ENCODE results near the gene TJP2. TPM values are rescaled to one million over a fixed set of nuclear protein-coding genes. Genes with fewer than 3 reads are reported as not detected.

TJP2 gene
- 167 and 168 TPM in 2 replicates for total RNA-seq
- 75.2 and 83.0 TPM in 2 replicates for polyA plus RNA-seq
- 66.2 and 67.4 TPM in 2 replicates for polyA plus RNA-seq (2011; cell fraction: cytosol; rRNA removed)
- 166 and 182 TPM in 2 replicates for polyA plus RNA-seq (2011; cell fraction: nucleus; rRNA removed)
- 103 and 130 TPM in 2 replicates for polyA plus RNA-seq (2012)
- 125 and 131 TPM in 2 replicates for polyA minus RNA-seq
- polyA minus RNA-seq (2011; cell fraction: cytosol; rRNA and poly(A)+ RNA removed), result 22.0 TPM
- polyA minus RNA-seq (2011; cell fraction: nucleus; rRNA and poly(A)+ RNA removed), result 133 and 134 TPM in 2 replicates
- percentile 68 among the genes with signal in this experiment for Bru-seq, nascent RNA
- BruChase-seq, experiment 1, labeled RNA remaining after a 6-hour chase, result percentile 51 among the genes with signal in this experiment
- percentile 55 among the genes with signal in this experiment for BruChase-seq, experiment 2, labeled RNA remaining after a 2-hour chase
- long read RNA-seq, full-length matches to known transcripts, result 28 of 137 reads
- long read RNA-seq, partial matches to known transcripts, result 32 of 137 reads
- long read RNA-seq, other reads (novel, unspliced or antisense), result 77 of 137 reads

- peak within 1 kb of the TSS; percentile 28 for H2AFZ ChIP-seq (ENCODE audit: low read depth, low read length)
- H3K9me3 ChIP-seq (replicated peaks; ENCODE audit: control insufficient read depth, insufficient read depth, low read length), result no peaks in the 10 kb centered on the region
- peaks cover 64% of the 10 kb centered on the region for H3K4me1 ChIP-seq (ENCODE audit: control insufficient read depth, extremely low read depth, insufficient read depth, low read length)
- peak within 1 kb of the TSS; percentile 61 for H3K9ac ChIP-seq (replicated peaks; ENCODE audit: extremely low read depth, insufficient read depth, low read length)
- H3K27me3 ChIP-seq (ENCODE audit: control insufficient read depth in 2 of 2, insufficient read depth in 2 of 2, low read length in 2 of 2), result no peaks in the 10 kb centered on the region
- H3K4me3 ChIP-seq (replicated peaks in 1 of 3; ENCODE audit: insufficient read depth in 1 of 3, low read depth in 1 of 3, low read length in 3 of 3), result peak within 1 kb of the TSS; percentile 60 to 73 (median 64)
- no peaks in the 10 kb centered on the region for H4K20me1 ChIP-seq (replicated peaks; ENCODE audit: control insufficient read depth, extremely low read depth, insufficient read depth, low read length)
- peak within 1 kb of the TSS; percentile 81 for H3K4me2 ChIP-seq (ENCODE audit: insufficient read depth, low read length)
- POLR2A ChIA-PET, result interaction anchor here (1.0 kb wide), 1 partner anchor 8 kb away, joined by 3 read pairs; no protein-coding TSS in a partner anchor
- peak; percentile 64 for DNase-seq (ENCODE audit: low read depth, low spot score)
- BruUV-seq (replicated peaks), result no TSS peak
- intact Hi-C loops (cut with micrococcal nuclease) (loop anchor here (1.0 kb wide), 1 partner anchor 53 kb away; no protein-coding TSS in a partner anchor), dilution Hi-C loops (cut with MboI; ENCODE audit: extremely low pct_ligation_motif_present, low sequenced_read_pairs) (no loop called here)
- peak within 1 kb of the TSS; percentile 81 for H3K27ac ChIP-seq (ENCODE audit: insufficient read depth, low read depth, low read length)
- H3K79me2 ChIP-seq (ENCODE audit: control insufficient read depth, insufficient read depth, low read length), result peaks cover 71% of the 10 kb centered on the region
- no peaks in the 10 kb centered on the region for H3K9me1 ChIP-seq (replicated peaks; ENCODE audit: control insufficient read depth, extremely low read depth, insufficient read depth, low read length)
- CTCF ChIA-PET, result interaction anchor here (0.9 to 6.7 kb wide), 12 partner anchors 14 to 120 kb away, joined by 3 to 38 read pairs (median 4); no protein-coding TSS in a partner anchor
- no peaks in the 10 kb centered on the region for H3K36me3 ChIP-seq (ENCODE audit: control insufficient read depth in 2 of 2, extremely low read depth in 1 of 2, insufficient read depth in 2 of 2, low read length in 2 of 2)
- FAIRE-seq, result peak; percentile 49
- TF ChIP-seq FOS (IDR thresholded peaks at IDR 0.05; ENCODE audit: borderline replicate concordance, insufficient read depth, low read length), result no peak
- TF ChIP-seq, protein P1, sequence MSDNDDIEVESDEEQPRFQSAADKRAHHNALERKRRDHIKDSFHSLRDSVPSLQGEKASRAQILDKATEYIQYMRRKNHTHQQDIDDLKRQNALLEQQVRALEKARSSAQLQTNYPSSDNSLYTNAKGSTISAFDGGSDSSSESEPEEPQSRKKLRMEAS (IDR thresholded peaks at IDR 0.05; ENCODE audit: insufficient read depth, insufficient read length), result no peak
- peak; percentile 31 for TF ChIP-seq POLR2A (IDR thresholded peaks at IDR 0.05; ENCODE audit: low read depth, low read length)
- TF ChIP-seq POLR2AphosphoS5 (IDR thresholded peaks at IDR 0.05; ENCODE audit: insufficient read depth, low read depth, low read length), result peak; percentile 39
- TF ChIP-seq GATA2 (IDR thresholded peaks at IDR 0.05; ENCODE audit: insufficient read depth, insufficient read length, low read depth, low read length), result no peak
Observed at GRCh38 chr9:69173891-69174615, at the start of gene TJP2. Gene TJP2 (plus strand): TSS chr9:69174277. CDS start chr9:69174373, 96 bp downstream.

Measured in endothelial cell of umbilical vein (primary cell).